Lower leg skin (tissue), 4 donors: ENCODE data around the gene CSNK2A3. TPM values are rescaled to one million over a fixed set of nuclear protein-coding genes. Genes with fewer than 3 reads are reported as not detected.

Experiments used
- DNase-seq, 2 donors: peaks; one replicate each; pipeline ENCODE4 v3.0.0-alpha.2; 2019; ENCODE audit warnings: low spot score in 2 of 2
- H3K4me3 ChIP-seq: fragments of 200-600 bp; sonication (generic); 2 replicates; pipeline ENCODE4 v1.5.1; 2017; ENCODE audit warnings: mild to moderate bottlenecking, low read depth; ENCODE audit not compliant: poor library complexity, severe bottlenecking
- POLR2A ChIP-seq, 2 donors: fragments of 450-650 bp; IDR thresholded peaks; one replicate each; pipeline ENCODE4 v1.6.1; 2016 to 2017; ENCODE audit warnings: antibody characterized with exemption in 2 of 2, mild to moderate bottlenecking in 1 of 2, moderate library complexity in 1 of 2
- WGBS, 2 donors: methylation state at CpG; one replicate each; pipeline ENCODE4 v1.1.5; 2018; 5-methylcytosine and 5-hydroxymethylcytosine counted together
- intact Hi-C: fragments of 100-400 bp; cut with DNase I; formaldehyde crosslinking; loops from one replicate; pipeline ENCODE4 v1.15.0; 2023; ENCODE audit warnings: low total_unique reads
- total RNA-seq, 4 donors: library from RNA; depleted of rRNA; stranded (reverse); fragments of >200 nt; gene quantifications; one replicate each; pipeline ENCODE4 v1.1.0, GENCODE V29; 2016
- TF ChIP-seq, protein P1 (sequence below), 3 donors: fragments of 450-650 bp; IDR thresholded peaks; one replicate each; pipeline ENCODE4 v1.5.1; 2016; ENCODE audit warnings: antibody characterized with exemption in 3 of 3, mild to moderate bottlenecking in 3 of 3, moderate library complexity in 2 of 3

The CSNK2A3 gene
- total RNA-seq, 4 donors from 2014 or later, result 0.49 to 3.0 (median 0.84) TPM

DNA sequence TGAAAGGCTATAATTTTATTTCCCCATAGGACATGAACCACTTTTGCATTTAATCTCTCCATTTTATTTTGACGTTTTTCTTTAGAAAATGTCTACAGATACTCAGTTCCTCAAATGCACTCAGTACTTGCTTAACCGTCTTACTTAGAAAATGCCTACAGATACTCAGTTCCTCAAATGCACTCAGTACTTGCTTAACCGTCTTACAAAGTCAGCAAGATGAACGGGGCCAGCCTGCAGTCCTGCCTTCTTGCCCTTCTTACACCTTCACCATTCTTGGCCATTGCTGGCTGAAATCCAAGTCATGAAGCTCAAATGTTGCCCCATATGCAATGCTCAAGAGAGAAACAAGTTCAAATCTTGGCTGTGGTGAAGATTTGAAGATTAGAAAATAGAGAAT lies 34.1 kb downstream of the CSNK2A3 start:
- WGBS, 2 donors, result 88 to 89% methylated on average over 4 of the region's 4 CpGs
- intact Hi-C loops, result no loop called here
- no peak for DNase-seq
- TF ChIP-seq, protein P1, sequence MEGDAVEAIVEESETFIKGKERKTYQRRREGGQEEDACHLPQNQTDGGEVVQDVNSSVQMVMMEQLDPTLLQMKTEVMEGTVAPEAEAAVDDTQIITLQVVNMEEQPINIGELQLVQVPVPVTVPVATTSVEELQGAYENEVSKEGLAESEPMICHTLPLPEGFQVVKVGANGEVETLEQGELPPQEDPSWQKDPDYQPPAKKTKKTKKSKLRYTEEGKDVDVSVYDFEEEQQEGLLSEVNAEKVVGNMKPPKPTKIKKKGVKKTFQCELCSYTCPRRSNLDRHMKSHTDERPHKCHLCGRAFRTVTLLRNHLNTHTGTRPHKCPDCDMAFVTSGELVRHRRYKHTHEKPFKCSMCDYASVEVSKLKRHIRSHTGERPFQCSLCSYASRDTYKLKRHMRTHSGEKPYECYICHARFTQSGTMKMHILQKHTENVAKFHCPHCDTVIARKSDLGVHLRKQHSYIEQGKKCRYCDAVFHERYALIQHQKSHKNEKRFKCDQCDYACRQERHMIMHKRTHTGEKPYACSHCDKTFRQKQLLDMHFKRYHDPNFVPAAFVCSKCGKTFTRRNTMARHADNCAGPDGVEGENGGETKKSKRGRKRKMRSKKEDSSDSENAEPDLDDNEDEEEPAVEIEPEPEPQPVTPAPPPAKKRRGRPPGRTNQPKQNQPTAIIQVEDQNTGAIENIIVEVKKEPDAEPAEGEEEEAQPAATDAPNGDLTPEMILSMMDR (IDR thresholded peaks at IDR 0.05), result no peak
- no peak for TF ChIP-seq POLR2A (IDR thresholded peaks at IDR 0.05)
- no peak overlapping the region for H3K4me3 ChIP-seq

DNA sequence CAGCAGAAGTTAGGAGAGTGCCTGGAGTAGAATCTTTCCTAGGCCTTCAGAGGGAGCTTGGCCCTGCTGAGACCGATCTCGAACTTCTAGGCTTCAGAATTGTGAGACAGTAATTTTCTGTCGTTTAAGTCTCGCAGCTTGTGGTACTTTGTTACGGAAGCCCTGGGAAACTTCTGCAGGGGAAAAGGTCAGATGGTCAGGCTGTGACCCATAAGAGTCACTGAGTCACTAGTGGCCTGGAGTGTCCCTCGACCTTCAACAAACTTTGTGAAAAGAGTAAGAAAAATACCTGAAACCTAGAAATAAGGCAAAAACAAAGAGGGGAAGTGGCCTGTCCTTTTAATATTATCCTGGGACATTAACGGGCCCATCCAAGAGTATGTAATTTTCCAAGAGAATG lies 34.6 kb downstream of the CSNK2A3 start:
- intact Hi-C loops, result no loop called here
- TF ChIP-seq, protein P1 (IDR thresholded peaks at IDR 0.05), result no peak
- TF ChIP-seq POLR2A (IDR thresholded peaks at IDR 0.05), result no peak
- no peak overlapping the region for H3K4me3 ChIP-seq
- 86 to 93% methylated on average over 7 of the region's 7 CpGs for WGBS, 2 donors
- no peak for DNase-seq

DNA sequence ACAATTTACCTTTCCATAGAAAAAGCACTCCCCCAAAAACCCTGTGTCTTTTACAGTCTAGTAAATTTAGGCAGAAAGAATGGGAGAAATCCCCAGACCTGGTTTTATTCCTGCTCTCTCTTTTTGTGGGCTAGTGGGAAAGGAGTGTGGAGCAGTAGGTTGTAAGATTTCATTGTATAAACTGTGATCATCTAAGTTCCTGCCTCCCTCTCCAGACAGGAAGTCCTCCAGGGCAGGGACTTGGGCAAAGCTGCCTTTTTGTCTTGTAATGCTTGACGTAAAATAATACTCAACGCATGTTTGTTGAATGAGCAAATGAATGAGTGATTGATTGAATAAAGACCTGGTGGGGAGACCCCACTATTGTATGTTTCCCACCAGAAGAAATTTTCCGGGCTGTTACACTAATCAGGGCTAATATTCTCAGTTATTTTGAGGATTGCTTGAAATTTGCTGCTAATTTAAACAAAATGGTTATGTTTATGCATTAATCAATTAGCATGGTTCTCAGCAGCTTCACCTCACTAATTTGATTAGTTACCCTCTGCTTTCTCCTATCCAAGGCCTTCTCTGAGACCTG lies 36.3 kb downstream of the CSNK2A3 start:
- TF ChIP-seq, protein P1 (IDR thresholded peaks at IDR 0.05), result no peak
- no peak for TF ChIP-seq POLR2A (IDR thresholded peaks at IDR 0.05)
- H3K4me3 ChIP-seq, result no peak overlapping the region
- DNase-seq, result no peak
- 76 to 92% methylated on average over 3 of the region's 3 CpGs for whole genome bisulfite sequencing, 2 donors
- intact Hi-C loops, result no loop called here

DNA sequence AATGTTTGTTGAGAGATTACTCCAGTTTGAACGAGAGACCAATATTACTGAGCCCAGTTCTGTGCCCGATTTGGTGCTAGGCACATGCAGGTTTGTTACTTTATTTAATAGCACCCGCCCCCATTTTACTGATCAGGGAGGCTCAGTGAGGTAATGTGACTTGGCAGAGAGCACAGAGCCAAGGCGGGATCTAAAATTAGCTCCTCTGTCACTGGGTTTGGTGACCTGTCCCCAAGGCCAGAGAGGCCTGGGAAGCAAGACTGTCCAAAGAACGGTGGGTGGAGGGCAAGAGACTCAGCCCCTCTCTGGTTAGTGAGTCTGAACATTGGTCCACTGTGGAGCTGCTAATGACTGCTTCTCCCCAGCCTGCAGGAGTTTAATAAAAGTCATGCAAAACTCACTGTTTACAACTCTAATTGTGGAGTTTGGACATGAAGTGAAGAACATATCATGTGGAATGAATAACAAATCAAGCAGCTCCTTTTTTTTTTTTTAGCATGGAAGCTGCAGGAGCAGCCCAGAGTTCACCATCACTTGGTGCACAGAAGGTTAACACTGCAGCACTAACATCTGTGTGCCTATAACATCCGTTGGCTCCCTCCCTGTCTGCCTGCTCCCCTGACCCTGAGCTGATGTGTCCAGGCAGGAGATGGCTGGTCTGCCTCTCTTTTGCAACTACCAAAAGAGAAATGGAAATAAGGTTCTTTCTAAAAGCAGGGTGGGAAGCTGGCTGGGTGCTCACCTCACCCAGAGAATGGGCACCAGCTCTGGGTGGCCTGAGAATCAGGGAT lies 39.0 kb downstream of the CSNK2A3 start:
- DNase-seq, result no peak
- intact Hi-C loops, result no loop called here
- WGBS, 2 donors, result 72 to 81% methylated on average over 6 of the region's 6 CpGs
- TF ChIP-seq POLR2A (IDR thresholded peaks at IDR 0.05), result no peak
- TF ChIP-seq, protein P1 (IDR thresholded peaks at IDR 0.05), result no peak
- H3K4me3 ChIP-seq, result no peak overlapping the region

DNA sequence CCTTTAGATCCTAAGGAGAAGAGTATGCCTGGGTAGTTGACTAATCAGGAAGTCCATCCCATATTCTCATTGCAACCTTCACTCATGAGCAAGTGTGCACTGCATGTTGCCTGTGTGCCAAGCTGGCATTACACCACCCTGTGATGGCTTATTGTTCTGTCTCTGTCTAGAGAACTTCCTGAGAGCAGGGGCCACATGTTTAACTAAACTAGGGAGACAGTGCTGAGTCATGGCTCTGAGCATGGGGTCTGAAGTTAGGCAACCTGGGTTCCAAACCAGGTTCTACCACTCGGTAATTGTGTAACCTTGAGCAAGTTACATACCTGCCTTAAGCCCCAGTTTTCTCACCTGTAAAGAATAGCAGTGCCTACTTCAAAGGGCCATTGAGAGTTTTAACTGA lies 39.6 kb downstream of the CSNK2A3 start:
- no peak for DNase-seq
- no peak overlapping the region for H3K4me3 ChIP-seq
- TF ChIP-seq, protein P1 (IDR thresholded peaks at IDR 0.05), result no peak
- no peak for TF ChIP-seq POLR2A (IDR thresholded peaks at IDR 0.05)
- WGBS, 2 donors, result 56 to 80% methylated on average over 1 of the region's 1 CpG
- intact Hi-C loops, result no loop called here
